Measurements from ENCODE around the gene IVD.

IVD gene

DNA sequence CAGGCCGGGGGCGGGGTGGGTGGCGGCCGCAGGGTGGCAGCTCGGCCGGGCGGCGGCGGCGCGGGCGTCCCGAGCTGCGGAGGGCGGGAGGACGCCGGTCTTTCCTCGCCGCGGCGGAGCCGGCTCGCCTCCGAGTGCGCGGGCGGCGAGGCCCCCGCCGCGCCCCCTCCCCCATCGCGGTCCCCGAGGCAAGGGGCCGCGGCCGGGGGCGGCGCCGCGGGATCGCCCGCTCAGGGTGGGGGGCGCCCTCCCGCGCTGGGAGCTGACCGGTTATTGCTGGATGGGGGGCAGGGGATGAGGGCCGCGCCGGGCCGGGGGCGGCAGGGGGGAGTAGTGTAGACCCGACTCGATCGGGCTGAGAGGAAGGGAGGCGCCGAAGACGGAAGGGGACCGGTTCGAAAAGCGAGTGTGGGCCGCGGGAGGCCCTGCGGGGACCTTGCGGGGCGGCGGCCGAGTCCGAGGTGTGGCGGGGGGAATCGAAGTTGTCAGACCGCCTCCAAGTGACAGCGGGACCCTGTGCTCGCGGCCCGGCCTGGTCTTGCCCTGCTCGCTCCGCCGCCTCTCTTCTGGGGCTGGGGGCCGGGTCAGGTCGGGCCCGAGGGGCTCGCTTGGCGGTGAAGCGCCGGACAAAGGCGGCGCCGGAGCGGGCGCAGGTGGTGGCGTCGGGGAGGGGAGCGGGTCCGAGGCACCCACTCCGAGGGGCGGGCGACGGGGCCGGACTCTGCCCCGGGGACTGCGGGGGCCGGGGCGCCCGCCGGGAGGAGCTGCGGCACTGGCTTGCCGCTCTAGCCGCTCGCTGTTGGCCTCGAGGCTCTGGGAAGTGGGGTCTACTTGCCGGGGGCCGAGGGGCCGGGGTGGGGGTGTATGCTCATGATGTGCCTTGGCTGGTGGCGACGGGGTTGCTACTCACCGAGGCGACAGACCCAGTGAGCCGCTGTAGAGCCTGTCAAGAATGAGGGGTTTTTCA is 36.3 kb downstream of the IVD start:
- TF ChIP-seq, protein P1, sequence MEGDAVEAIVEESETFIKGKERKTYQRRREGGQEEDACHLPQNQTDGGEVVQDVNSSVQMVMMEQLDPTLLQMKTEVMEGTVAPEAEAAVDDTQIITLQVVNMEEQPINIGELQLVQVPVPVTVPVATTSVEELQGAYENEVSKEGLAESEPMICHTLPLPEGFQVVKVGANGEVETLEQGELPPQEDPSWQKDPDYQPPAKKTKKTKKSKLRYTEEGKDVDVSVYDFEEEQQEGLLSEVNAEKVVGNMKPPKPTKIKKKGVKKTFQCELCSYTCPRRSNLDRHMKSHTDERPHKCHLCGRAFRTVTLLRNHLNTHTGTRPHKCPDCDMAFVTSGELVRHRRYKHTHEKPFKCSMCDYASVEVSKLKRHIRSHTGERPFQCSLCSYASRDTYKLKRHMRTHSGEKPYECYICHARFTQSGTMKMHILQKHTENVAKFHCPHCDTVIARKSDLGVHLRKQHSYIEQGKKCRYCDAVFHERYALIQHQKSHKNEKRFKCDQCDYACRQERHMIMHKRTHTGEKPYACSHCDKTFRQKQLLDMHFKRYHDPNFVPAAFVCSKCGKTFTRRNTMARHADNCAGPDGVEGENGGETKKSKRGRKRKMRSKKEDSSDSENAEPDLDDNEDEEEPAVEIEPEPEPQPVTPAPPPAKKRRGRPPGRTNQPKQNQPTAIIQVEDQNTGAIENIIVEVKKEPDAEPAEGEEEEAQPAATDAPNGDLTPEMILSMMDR (IDR thresholded peaks at IDR 0.05; ENCODE audit: low read depth, low read length) = no peak
- peak overlapping the region; percentile 68 for H3K4me3 ChIP-seq (ENCODE audit: low read depth, low read length)

DNA sequence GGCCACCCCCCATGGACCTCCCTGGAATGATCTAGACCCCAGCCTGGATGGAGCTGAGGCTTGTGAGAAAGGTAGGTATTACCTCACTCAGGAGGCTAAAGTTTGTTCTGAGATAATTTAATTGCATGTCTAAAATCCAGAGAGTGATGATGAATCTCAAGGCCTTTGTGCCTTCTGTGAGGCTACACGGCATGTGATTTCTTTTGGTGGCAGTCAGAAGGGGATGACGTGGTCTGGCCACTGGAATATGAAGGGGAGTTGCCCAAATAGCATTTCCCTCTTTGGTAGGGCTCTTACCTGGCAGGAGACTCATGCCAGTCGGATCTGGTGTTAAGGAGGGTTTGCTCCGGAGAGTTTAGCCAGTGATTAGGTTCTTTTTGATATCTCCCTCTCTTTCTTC is 37.7 kb downstream of the IVD start:
- no peak overlapping the region for H3K4me3 ChIP-seq (ENCODE audit: low read depth, low read length)
- TF ChIP-seq, protein P1 (IDR thresholded peaks at IDR 0.05; ENCODE audit: low read depth, low read length) = no peak

DNA sequence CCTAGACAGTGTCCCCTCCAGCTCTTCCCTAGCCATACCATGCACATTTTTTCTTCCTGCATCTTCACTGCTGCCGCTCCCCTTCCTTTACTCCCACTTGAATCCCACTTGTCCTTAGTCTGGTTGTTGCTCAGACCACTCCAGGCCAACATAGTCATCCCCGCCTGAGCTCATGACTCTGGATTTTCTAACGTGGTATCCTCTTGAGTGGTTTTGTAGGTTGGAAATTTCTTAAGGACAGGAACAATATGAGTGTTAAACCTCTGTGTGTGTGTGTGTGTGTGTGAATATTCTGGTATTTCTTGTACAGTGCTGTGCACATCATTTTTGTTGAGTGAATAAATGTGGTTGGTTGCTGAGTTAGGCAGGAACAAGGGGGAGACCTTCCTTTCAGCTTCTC is 38.3 kb downstream of the IVD start:
- no peak overlapping the region for H3K4me3 ChIP-seq (ENCODE audit: low read depth, low read length)
- TF ChIP-seq, protein P1 (IDR thresholded peaks at IDR 0.05; ENCODE audit: low read depth, low read length) = no peak

DNA sequence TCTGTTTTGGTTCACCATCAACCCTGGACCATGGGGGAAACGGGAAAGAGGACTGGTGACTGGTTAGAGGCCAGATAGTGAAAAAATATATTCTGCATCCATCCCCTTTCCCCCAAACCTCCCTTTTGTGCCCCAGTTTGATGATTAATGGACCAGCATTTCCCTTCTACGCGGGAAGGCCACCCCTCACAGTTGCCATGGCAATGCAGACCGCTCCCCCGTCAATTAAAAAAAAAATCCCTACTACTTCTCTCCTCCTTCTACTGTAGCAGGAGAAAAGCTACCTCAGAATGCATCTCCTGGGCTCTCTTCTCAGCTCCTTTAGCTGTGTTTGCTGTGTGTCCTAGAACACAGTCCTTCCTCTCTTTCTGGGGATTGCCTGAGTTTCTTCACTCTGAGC is 39.1 kb downstream of the IVD start:
- TF ChIP-seq, protein P1 (IDR thresholded peaks at IDR 0.05; ENCODE audit: low read depth, low read length) = no peak
- H3K4me3 ChIP-seq (ENCODE audit: low read depth, low read length) = no peak overlapping the region

DNA sequence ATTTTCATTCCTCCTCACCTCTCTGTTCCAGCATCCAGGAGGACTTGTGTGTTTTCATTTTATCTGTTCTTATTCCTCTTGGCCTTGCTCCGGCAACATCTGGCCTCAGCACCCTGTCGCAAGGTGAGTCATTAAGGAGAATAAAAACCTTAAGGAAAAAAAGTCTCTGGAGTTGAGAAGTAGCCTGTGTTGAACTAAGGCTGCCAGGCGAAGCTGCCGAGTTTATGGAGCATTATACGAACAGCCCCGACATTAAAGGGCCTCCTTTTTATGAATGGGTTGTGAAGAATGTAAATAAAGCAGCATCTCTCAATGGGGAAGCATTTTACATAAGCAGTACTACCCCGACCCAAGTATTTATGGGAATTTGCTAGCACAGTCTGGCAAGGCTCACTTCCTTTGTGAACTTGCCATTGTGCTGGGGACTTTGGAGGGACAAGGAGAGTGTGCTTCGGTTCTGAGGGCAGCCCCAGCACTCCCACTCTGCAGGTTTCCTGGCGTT is 39.9 kb downstream of the IVD start:
- TF ChIP-seq, protein P1 (IDR thresholded peaks at IDR 0.05; ENCODE audit: low read depth, low read length) = no peak
- no peak overlapping the region for H3K4me3 ChIP-seq (ENCODE audit: low read depth, low read length)

DNA sequence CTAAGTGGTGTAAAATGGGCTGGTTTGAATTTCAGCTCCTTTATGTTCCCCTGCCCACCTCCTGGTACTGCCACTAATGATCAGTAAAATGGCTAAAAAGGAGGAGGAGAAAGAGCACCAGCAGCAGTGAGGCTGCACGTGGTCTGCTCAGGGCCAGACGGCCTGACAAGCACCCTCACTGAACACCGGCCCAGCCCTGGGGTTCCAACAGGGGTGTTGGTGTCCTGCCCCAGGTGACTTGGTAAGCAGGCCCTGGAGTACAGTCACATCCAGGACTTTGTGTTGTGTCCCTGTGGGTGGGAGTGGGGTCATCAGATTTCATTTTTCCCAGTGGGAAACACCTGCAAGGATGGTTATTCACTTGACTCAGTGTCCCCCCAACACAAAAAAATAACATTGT is 40.5 kb downstream of the IVD start:
- no peak overlapping the region for H3K4me3 ChIP-seq (ENCODE audit: low read depth, low read length)
- TF ChIP-seq, protein P1 (IDR thresholded peaks at IDR 0.05; ENCODE audit: low read depth, low read length) = no peak

DNA sequence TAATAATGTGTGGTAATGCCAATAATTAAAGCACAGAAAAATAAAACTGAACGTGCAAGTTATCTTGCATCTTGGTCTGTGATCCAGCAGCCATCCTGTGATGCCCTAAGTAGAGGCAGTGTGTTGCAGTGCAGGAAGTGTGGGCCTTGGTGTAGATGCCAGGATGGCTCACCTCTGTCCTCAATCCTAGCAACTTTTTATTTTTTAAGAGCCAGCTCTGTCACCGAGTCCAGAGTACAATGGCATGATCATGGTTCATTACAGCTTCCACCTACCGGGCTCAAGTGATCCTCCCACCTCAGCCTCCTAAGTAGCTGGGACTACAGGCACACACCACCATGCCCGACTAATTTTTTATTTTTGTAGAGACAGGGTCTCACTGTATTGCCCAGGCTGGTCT is 42.8 kb downstream of the IVD start:
- TF ChIP-seq, protein P1 (IDR thresholded peaks at IDR 0.05; ENCODE audit: low read depth, low read length) = no peak
- no peak overlapping the region for H3K4me3 ChIP-seq (ENCODE audit: low read depth, low read length)
